Immature natural killer cell (primary cell): Measurements from ENCODE around the gene PAQR6. TPM values are rescaled to one million over a fixed set of nuclear protein-coding genes. Genes with fewer than 3 reads are reported as not detected.

Experiments used
- DNase-seq, 3 donors: peaks; one replicate each; pipeline ENCODE4 v3.0.0; 2022; ENCODE audit warnings: mixed read lengths in 1 of 3
- H3K27ac Mint-ChIP-seq, 6 donors: one replicate each; pipeline ENCODE4 v1.8.0; 2020; ENCODE audit warnings: mixed read lengths in 6 of 6, mild to moderate bottlenecking in 5 of 6, inconsistent platforms in 4 of 6, moderate library complexity in 3 of 6
- H3K27me3 Mint-ChIP-seq, 3 donors: one replicate each; pipeline ENCODE4 v1.8.0; 2020 to 2021; ENCODE audit warnings: low read depth in 3 of 3, mild to moderate bottlenecking in 3 of 3, mixed read lengths in 3 of 3, moderate library complexity in 3 of 3, inconsistent platforms in 1 of 3
- H3K36me3 Mint-ChIP-seq, 3 donors: one replicate each; pipeline ENCODE4 v1.8.0; 2020; ENCODE audit warnings: mixed read lengths in 3 of 3, inconsistent platforms in 2 of 3, mild to moderate bottlenecking in 2 of 3
- H3K4me1 Mint-ChIP-seq, 2 donors: one replicate each; pipeline ENCODE4 v1.8.0; 2020; ENCODE audit warnings: inconsistent platforms in 2 of 2, mild to moderate bottlenecking in 2 of 2, mixed read lengths in 2 of 2, moderate library complexity in 1 of 2
- H3K4me3 Mint-ChIP-seq, 5 donors: one replicate each; pipeline ENCODE4 v1.8.0; 2020; ENCODE audit warnings: mild to moderate bottlenecking in 5 of 5, mixed read lengths in 5 of 5, inconsistent platforms in 3 of 5, moderate library complexity in 3 of 5
- H3K9me3 Mint-ChIP-seq, 6 donors: one replicate each; pipeline ENCODE4 v1.8.0; 2020; ENCODE audit warnings: mild to moderate bottlenecking in 6 of 6, mixed read lengths in 6 of 6, inconsistent platforms in 4 of 6, moderate library complexity in 3 of 6
- polyA plus RNA-seq, 3 donors: library from polyadenylated mRNA; unstranded; fragments of 300-500 nt; fragmentation: Illumina TruSeq; gene quantifications; one replicate each; pipeline ENCODE4 v1.2.3, GENCODE V29; 2021

Gene PAQR6
- polyA plus RNA-seq, 3 donors from 2014 or later = 1.3 to 2.5 (median 2.1) TPM

DNA sequence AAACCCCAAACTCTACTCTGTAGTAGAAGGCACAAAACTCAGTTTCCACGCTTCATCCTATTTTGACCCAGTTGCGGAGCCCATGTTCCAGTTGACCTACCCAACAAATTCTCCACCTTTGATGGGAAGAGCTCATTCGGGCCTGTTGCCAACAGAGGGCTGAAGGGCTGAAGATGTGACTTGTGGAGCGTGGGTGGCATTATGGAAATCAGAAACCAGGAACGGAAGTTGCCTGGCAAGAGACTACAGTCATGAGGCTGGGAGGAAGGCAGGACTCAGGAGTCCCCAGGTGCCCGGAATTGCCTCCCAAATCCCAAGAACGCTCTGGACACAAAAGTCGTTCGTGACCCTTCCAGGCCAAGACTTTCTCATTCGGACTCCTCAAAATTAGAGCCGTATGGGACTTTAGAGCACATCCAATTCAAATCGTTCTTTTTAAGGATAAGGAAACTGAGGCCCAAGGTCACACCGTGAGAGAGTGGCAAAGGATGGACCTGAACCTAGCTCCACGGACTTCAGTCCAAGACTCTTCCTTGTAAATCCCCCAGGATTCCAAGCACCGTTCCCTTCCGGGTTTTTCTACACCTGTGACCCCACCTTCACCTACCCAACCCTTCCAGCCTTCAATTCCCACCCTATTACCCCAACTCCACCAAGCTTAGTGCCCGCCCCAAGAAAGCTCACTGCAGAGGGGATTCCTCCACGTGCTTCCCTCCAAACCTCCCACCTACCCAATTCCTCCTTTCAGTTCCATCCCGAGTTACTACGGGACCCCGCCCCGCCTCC lies 34.0 kb upstream of the PAQR6 start:
- H3K27me3 Mint-ChIP-seq = peaks cover 4 to 10% (median 6%) of the 10 kb centered on the region in 3 donors
- no peaks in the 10 kb centered on the region for H3K9me3 Mint-ChIP-seq
- DNase-seq = no peak
- peak overlapping the region; percentile 95 to 99 (median 95) for H3K4me3 Mint-ChIP-seq
- H3K4me1 Mint-ChIP-seq = peaks cover 29 to 48% of the 10 kb centered on the region in 2 donors
- H3K36me3 Mint-ChIP-seq = peaks cover 8 to 14% (median 12%) of the 10 kb centered on the region in 3 donors
- H3K27ac Mint-ChIP-seq = peak overlapping the region; percentile 68 to 98 (median 91)

DNA sequence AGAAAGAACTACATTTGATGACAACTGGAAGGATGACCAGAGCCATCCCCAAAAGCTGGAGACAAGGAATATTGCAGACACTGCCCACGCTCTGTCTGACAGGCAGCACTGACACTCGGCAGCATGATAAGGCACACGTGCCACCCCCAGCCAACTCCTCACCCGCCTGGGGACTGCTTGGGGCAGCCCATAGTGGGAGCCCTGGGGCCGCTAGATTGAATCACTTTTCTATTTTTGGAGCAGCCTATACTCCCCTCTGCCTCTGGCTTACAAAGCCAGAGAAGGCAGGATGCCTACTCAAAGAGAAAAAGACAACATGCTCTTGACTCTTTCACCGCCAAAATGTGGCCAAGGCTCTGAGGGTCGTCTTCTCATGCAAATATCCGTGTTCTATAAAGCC lies 33.4 kb upstream of the PAQR6 start:
- Mint-ChIP-seq H3K36me3 (peaks cover 8 to 17% (median 12%) of the 10 kb centered on the region in 3 donors), H3K27ac (peak overlapping the region; percentile 68 to 98 (median 91)), H3K27me3 (peaks cover 4 to 10% (median 6%) of the 10 kb centered on the region in 3 donors), H3K4me1 (peaks cover 29 to 48% of the 10 kb centered on the region in 2 donors), H3K9me3 (no peaks in the 10 kb centered on the region), H3K4me3 (peak overlapping the region; percentile 95 to 99 (median 95))
- DNase-seq = peak in 1 of 3 donors; percentile 12

DNA sequence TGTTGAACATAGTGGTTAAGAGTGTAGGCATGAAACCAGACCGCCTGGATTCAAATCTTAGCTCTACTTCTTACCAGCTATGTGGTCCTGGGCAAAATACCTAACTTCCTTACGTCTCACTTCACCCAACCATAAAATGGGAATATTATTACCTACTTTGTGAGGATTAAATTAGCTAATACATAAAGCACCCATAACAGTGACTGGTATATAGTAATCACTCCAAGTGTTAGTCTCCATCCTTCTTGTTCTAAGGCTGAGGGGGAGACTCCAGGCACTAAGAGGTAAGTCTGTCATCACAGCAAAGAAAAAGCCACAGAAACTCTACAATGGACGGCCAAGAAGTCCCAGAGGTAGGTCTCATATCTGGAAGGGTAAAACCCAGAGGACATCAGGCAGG lies 32.0 kb upstream of the PAQR6 start:
- Mint-ChIP-seq H3K27ac (peak overlapping the region in 3 of 6 donors; percentile 11 to 47 (median 46)), H3K27me3 (peaks cover 4 to 10% (median 5%) of the 10 kb centered on the region in 3 donors), H3K36me3 (peaks cover 8 to 20% (median 13%) of the 10 kb centered on the region in 3 donors), H3K4me3 (peak overlapping the region in 3 of 5 donors; percentile 1 to 53 (median 52)), H3K9me3 (no peaks in the 10 kb centered on the region), H3K4me1 (peaks cover 29 to 48% of the 10 kb centered on the region in 2 donors)
- DNase-seq = no peak

DNA sequence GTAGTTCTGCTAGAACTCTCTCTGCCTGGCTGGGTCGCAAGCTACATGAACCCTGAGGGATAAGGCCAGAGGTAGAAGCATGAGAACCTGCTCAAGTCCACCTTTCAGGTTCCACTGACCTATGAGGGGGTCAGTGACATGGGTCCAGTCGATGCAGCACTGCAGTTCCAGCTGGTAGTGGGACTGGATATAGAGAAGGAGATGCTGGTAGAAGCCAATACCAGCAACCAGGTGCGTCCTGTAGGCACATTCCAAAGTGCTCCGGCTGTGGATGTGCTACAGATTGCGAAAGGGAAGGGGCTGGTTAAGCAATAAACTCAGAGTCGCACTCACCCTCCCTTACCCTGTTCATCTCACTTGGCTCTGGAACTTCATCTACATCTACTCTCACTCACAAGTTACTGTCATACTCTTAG lies 29.1 kb upstream of the PAQR6 start:
- Mint-ChIP-seq H3K27ac (peak overlapping the region in 1 of 6 donors; percentile 17), H3K4me1 (peaks cover 12 to 23% of the 10 kb centered on the region in 2 donors), H3K27me3 (peaks cover 0 to 5% (median 0%) of the 10 kb centered on the region in 3 donors), H3K36me3 (peaks cover 21 to 44% (median 33%) of the 10 kb centered on the region in 3 donors), H3K4me3 (no peak overlapping the region), H3K9me3 (no peaks in the 10 kb centered on the region)
- no peak for DNase-seq

DNA sequence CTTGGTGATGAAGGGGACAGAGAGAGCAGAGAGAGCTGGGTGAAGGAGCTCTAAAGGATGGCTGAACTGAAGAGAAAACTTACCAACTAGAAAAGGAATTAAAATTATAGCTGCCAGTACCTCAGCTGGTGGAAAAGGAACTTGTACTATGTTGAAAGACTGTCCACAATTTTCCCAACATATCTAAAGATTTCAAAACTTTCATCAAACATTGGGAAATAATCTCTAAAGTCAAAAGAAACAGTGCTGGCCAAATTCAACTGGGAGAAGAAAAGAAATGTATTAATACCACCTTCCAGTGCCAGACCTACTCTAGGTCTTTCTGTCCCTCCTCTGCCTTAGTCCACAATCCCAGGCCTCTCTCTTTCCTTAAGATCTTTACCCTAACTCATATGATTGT lies 28.7 kb upstream of the PAQR6 start:
- Mint-ChIP-seq H3K4me3 (no peak overlapping the region), H3K27ac (peak overlapping the region in 1 of 6 donors; percentile 6), H3K4me1 (peaks cover 8 to 19% of the 10 kb centered on the region in 2 donors), H3K36me3 (peaks cover 21 to 47% (median 35%) of the 10 kb centered on the region in 3 donors), H3K9me3 (no peaks in the 10 kb centered on the region), H3K27me3 (peaks cover 0 to 2% (median 0%) of the 10 kb centered on the region in 3 donors)
- no peak for DNase-seq

DNA sequence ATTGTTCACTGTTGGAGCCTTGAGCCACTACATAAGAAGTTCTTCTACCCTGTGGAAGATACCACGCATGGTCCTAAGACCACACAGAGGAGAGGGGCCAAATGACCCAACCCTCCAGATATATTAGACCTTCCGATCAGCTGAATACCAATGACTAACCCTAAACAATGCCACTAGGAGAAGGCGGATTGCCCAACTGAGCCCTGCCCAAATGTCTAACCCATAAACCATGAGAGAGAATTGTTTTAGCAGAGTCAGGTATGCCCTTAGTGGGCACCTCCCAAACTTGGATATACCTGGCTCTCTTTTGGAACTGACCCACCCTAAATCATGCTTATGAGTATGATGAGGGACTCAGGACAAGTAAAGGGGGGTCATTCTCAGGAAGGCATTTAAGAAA lies 22.5 kb upstream of the PAQR6 start:
- H3K4me1 Mint-ChIP-seq = no peaks in the 10 kb centered on the region
- no peak for DNase-seq
- peaks cover 0 to 4% (median 3%) of the 10 kb centered on the region in 3 donors for H3K27me3 Mint-ChIP-seq
- no peaks in the 10 kb centered on the region for H3K9me3 Mint-ChIP-seq
- no peak overlapping the region for H3K27ac Mint-ChIP-seq
- H3K4me3 Mint-ChIP-seq = no peak overlapping the region
- peaks cover 22 to 68% (median 55%) of the 10 kb centered on the region in 3 donors for H3K36me3 Mint-ChIP-seq

DNA sequence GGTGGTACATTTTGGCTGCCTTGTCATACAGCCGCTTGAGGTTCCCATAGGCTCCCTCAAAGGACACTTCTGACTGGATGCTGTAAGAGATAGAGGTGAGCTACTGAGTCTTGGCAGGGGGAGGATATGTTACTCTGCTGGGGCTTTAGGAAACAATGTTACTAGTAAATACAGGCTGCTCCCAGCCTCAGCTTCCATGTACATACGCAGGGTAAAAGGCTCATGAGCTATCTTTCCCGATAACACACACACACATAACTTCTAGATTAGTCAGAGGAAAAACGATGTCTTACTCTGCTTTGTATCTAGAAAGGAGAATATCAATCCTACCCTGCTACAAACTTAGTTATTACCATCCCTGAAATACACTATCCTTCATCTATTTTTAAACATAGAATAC lies 20.5 kb upstream of the PAQR6 start:
- Mint-ChIP-seq H3K27ac (no peak overlapping the region), H3K36me3 (peaks cover 26 to 64% (median 50%) of the 10 kb centered on the region in 3 donors), H3K9me3 (no peaks in the 10 kb centered on the region), H3K27me3 (peaks cover 0 to 4% (median 4%) of the 10 kb centered on the region in 3 donors), H3K4me3 (no peak overlapping the region), H3K4me1 (peaks cover 0 to 2% of the 10 kb centered on the region in 2 donors)
- no peak for DNase-seq

DNA sequence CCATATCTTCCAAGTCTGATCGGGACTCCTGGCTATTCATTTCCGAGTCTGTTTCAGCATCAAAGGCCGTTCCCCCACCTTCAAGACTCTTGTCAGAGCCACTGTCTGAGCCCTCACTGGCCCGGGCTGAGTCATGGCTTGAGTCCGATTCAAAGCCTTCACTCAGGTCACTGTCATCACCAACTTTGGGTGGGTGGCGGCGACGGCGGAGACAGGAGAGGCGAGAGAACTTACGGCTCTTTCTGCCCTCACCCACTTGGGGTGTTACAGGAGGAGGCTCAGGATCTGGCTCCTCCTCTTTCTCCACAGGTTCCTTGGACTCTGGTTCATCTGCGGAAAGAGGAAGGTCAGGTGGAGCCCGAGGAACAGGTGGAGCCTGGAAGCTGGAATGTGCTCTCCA lies 18.2 kb upstream of the PAQR6 start:
- no peak for DNase-seq
- no peak overlapping the region for H3K4me3 Mint-ChIP-seq
- peaks cover 0 to 2% of the 10 kb centered on the region in 2 donors for H3K4me1 Mint-ChIP-seq
- peak overlapping the region in 1 of 6 donors; percentile 24 for H3K27ac Mint-ChIP-seq
- peaks cover 0 to 5% (median 5%) of the 10 kb centered on the region in 3 donors for H3K27me3 Mint-ChIP-seq
- H3K36me3 Mint-ChIP-seq = peaks cover 27 to 62% (median 45%) of the 10 kb centered on the region in 3 donors
- no peaks in the 10 kb centered on the region for H3K9me3 Mint-ChIP-seq

DNA sequence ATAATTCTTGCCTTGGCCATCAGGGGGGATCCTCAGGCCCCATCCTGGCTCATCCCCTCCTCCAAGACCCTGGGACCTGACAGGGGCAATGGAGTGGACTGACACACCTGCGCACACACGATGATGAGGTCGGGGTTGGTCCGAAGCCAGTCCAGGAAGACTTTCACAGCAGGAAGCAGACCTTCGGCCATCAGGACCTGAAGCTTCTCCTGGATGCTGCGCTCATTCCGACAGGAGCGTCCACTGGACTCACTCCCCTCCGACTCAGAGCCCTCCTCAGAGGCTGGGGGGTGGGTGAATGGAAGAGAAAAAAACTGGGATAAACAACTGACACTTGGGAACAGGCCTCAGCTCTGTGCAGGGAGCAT lies 15.4 kb upstream of the PAQR6 start:
- H3K27ac Mint-ChIP-seq = no peak overlapping the region
- H3K36me3 Mint-ChIP-seq = peaks cover 27 to 65% (median 49%) of the 10 kb centered on the region in 3 donors
- no peak for DNase-seq

DNA sequence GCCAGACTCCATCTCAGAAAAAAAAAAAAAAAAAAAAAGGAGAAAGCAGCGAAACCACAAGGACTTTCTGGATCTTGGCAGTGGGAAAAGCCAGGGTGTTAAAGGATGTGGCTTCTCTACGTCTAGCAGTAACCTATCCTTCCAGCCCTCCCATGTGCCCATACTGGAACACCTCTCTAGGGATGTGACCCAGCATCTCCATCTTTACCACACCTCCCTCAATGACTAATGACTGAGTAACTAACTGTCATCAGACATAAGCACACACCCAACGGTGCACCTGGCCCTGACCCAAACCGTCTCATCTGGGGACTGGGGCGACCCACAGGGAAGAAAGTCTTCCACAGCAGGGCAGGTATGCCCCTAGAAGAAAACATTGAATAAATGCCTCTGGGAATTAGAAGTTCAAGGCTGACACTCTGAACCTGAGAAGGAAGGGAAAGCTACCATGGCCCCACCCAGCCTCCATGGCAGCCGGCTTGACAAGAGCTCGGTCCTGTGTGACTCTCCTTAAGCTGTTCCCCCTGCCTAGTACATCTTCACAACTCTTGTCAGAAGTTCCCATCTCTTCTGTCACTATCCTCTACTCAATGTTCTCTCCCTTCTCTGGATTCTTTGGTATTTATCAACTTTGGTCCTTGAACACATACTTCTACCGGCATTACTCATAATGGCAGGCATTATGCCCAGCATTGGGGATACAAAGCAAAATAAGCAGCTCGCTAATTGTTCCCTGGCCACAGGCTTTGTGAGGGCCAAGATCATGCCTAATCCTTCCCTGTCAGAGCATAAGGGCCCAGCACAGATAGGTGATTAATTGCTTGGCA lies 14.8 kb upstream of the PAQR6 start:
- Mint-ChIP-seq H3K9me3 (no peaks in the 10 kb centered on the region), H3K36me3 (peaks cover 27 to 62% (median 50%) of the 10 kb centered on the region in 3 donors), H3K27ac (peak overlapping the region in 1 of 6 donors; percentile 60), H3K4me1 (peaks cover 2 to 8% of the 10 kb centered on the region in 2 donors), H3K4me3 (no peak overlapping the region), H3K27me3 (peaks cover 3 to 5% (median 3%) of the 10 kb centered on the region in 3 donors)
- DNase-seq = no peak

More for the DNA sequence above, 15.4 kb upstream of the PAQR6 start:
- Mint-ChIP-seq H3K27me3 (peaks cover 3 to 5% (median 3%) of the 10 kb centered on the region in 3 donors), H3K4me3 (no peak overlapping the region), H3K4me1 (peaks cover 2% of the 10 kb centered on the region in 2 donors), H3K9me3 (no peaks in the 10 kb centered on the region)

DNA sequence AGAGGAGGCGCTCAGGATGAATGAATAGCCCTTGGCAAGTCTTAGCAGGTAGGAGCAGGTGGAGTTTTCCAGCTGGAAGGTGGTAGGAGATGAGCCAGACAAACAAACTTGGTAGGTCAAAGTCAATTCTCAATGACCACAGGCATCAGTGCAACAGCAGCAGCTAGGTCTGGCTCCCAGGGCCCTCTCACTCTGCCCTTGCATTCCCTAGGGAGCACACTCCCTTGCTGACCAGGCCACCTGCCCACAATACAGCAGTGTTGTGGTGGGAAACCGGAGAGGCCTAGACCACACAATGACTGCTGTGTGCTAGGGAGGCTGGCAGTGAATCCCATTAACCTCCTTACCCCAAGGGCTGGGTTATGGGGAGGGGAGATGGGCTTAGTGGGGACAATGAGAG lies 13.0 kb upstream of the PAQR6 start:
- no peak overlapping the region for H3K4me3 Mint-ChIP-seq
- H3K27ac Mint-ChIP-seq = peak overlapping the region in 1 of 6 donors; percentile 38
- H3K36me3 Mint-ChIP-seq = peaks cover 26 to 60% (median 36%) of the 10 kb centered on the region in 3 donors

DNA sequence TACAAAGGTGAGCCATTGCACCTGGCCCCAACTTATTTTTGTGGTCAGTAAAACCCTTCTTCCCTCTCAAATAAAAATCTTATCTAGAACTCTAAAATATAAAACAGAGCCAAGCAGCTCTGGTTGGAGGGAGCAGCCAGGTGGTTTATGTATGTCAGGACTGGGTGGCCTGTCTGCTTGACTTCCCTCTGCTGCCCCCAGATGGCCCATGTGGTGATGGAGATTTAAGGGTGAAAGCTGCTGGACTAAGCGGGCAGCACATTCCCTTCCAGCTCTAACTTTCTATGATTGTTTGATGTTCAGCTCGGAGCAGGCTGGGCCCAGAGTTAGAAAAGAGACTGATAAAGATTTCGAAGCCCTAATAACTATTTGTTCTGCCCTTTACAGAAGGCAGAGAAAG lies 11.9 kb upstream of the PAQR6 start:
- peaks cover 2 to 13% of the 10 kb centered on the region in 2 donors for H3K4me1 Mint-ChIP-seq
- peaks cover 25 to 53% (median 28%) of the 10 kb centered on the region in 3 donors for H3K36me3 Mint-ChIP-seq
- H3K9me3 Mint-ChIP-seq = no peaks in the 10 kb centered on the region
- H3K27me3 Mint-ChIP-seq = peaks cover 1 to 3% (median 2%) of the 10 kb centered on the region in 3 donors
- H3K27ac Mint-ChIP-seq = no peak overlapping the region
- no peak overlapping the region for H3K4me3 Mint-ChIP-seq
- DNase-seq = no peak

More for the DNA sequence above, 13.0 kb upstream of the PAQR6 start:
- peaks cover 2 to 13% of the 10 kb centered on the region in 2 donors for H3K4me1 Mint-ChIP-seq
- H3K9me3 Mint-ChIP-seq = no peaks in the 10 kb centered on the region
- peaks cover 2 to 3% (median 3%) of the 10 kb centered on the region in 3 donors for H3K27me3 Mint-ChIP-seq
- no peak for DNase-seq

DNA sequence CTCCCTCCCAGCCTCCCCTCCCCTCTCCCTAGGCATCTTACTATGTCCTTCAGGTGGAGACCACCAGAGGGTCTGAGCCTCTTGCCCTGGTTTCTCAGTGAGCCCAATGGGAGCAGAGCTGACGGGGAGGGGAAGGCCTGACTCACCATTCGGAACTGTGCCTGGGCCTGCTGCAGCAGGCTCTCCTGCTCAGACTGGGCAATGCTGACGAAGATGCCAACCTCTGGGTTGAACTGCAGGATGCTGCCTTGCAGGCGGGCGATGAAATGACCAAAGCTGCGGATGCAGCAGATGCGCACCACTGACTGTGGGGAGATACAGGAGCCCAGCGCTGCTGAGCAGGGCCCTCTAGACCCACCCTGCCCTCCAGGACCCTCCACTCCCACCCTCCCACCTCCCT lies 11.0 kb upstream of the PAQR6 start:
- peaks cover 0 to 13% of the 10 kb centered on the region in 2 donors for H3K4me1 Mint-ChIP-seq
- no peaks in the 10 kb centered on the region for H3K9me3 Mint-ChIP-seq
- no peak overlapping the region for H3K27ac Mint-ChIP-seq
- DNase-seq = no peak
- H3K27me3 Mint-ChIP-seq = peaks cover 1 to 3% (median 2%) of the 10 kb centered on the region in 3 donors
- H3K36me3 Mint-ChIP-seq = peaks cover 24 to 50% (median 31%) of the 10 kb centered on the region in 3 donors
- no peak overlapping the region for H3K4me3 Mint-ChIP-seq
